Liver (tissue), 3 donors: ENCODE measurements around the gene ZAP70.

ENCODE experiments used
- CTCF ChIP-seq: fragments of 150-350 bp; IDR thresholded peaks from 2 replicates; pipeline ENCODE4 v1.5.1; 2017; ENCODE audit warnings: improper control_type of control experiment, low read depth, low read length; ENCODE audit not compliant: missing input control
- HNF4A ChIP-seq, 2 donors: conservative IDR thresholded peaks; 2 replicates each; pipeline ENCODE4 v1.6.1; 2016; ENCODE audit warnings: antibody characterized with exemption in 2 of 2, mild to moderate bottlenecking in 2 of 2
- MAX ChIP-seq: IDR thresholded peaks from 2 replicates; pipeline ENCODE4 v1.6.1; 2016; ENCODE audit warnings: antibody characterized with exemption
- REST ChIP-seq: IDR thresholded peaks from 2 replicates; pipeline ENCODE4 v1.6.1; 2016; ENCODE audit warnings: antibody characterized with exemption, mild to moderate bottlenecking
- SP1 ChIP-seq: IDR thresholded peaks from 2 replicates; pipeline ENCODE4 v1.6.1; 2018; ENCODE audit warnings: antibody characterized with exemption, mild to moderate bottlenecking
- ZBTB33 ChIP-seq: IDR thresholded peaks from 2 replicates; pipeline ENCODE4 v1.6.1; 2016; ENCODE audit warnings: antibody characterized with exemption
- donor health status: healthy.
- donor health status: healthy.

DNA sequence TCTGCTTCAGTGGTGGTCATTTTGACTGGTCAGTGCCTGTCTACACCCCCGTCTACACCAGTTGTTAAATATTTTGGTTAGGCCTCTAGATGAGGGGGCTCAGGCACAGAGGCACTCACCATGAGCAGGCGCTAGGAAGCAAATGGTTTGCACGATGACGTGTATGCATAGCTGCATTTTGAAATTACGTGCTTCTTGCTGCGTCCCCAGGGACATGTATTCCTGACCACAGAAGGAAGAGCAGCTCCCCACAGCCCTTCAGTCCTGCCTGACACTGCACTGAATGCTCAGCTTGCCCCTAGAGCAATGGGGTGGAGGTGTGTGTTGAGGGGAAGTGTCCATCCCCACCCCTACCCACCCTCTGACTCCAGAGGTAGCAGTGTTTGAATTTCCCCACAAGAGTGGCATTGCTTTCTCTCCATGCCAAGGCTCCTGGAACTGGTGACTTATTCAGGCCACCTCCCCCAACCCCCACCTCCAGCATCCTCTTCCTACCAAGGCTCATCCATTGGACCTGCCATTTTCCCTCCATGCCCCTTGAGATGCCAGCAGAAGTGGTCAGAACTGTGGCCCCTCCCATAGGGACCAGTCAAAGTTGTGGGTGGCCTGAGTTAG, 11.4 kb upstream of the ZAP70 start:
- no peak for TF ChIP-seq CTCF
- no peak for TF ChIP-seq MAX
- TF ChIP-seq HNF4A (conservative IDR thresholded peaks at IDR 0.05), result no peak
- no peak for TF ChIP-seq ZBTB33
- no peak for TF ChIP-seq REST
- TF ChIP-seq SP1, result no peak
